Ovary (tissue), 9 donors: ENCODE results near the gene AKAP6. TPM values are rescaled to one million over a fixed set of nuclear protein-coding genes. Genes with fewer than 3 reads are reported as not detected.
"Not testable (repeated sequence)": the region's sequence is repeated elsewhere in the genome, so short reads cannot be mapped to it uniquely, and the experiment has no call there.

ENCODE experiments used
- DNase-seq, 5 donors: peaks; one replicate each; pipeline ENCODE4 v3.0.0-alpha.2; 2019 to 2020
- H3K27ac ChIP-seq, 2 donors: fragments of 200-600 bp; one replicate each; pipeline versions ENCODE4 v1.5.1 to v1.8.0; 2019 to 2022
- H3K27me3 ChIP-seq: fragments of 200-600 bp; one replicate; pipeline ENCODE4 v1.8.0; 2022
- H3K36me3 ChIP-seq: fragments of 200-600 bp; sonication (generic); one replicate; pipeline ENCODE4 v1.5.1; 2019
- H3K4me1 ChIP-seq: one replicate; pipeline ENCODE4 v1.8.1; 2013; ENCODE audit warnings: mild to moderate bottlenecking, moderate library complexity; ENCODE audit not compliant: insufficient read depth
- H3K4me3 ChIP-seq: fragments of 200-600 bp; sonication (generic); one replicate; pipeline ENCODE4 v1.5.1; 2017
- H3K9me3 ChIP-seq, 2 donors: fragments of 200-600 bp in 1 of 2; sonication (generic) in 1 of 2; one replicate each; pipeline versions ENCODE4 v1.5.1 to v1.8.1; 2013 to 2019; ENCODE audit warnings: mild to moderate bottlenecking in 1 of 2, moderate library complexity in 1 of 2
- CTCF ChIP-seq, 3 donors: fragments of 450-650 bp in 2 of 3; fragments of 200-600 bp in 1 of 3; IDR thresholded peaks; one replicate each; pipeline versions ENCODE4 v1.5.1 to v1.8.0; 2016 to 2022; ENCODE audit warnings: antibody characterized with exemption in 3 of 3, mild to moderate bottlenecking in 1 of 3
- EP300 ChIP-seq: sonication (generic); formaldehyde crosslinking; IDR thresholded peaks from one replicate; pipeline ENCODE4 v1.6.1; 2017; ENCODE audit warnings: antibody characterized with exemption
- POLR2A ChIP-seq: fragments of 450-650 bp; IDR thresholded peaks from one replicate; pipeline ENCODE4 v1.6.1; 2017; ENCODE audit warnings: antibody characterized with exemption, mild to moderate bottlenecking, moderate library complexity
- WGBS, 3 donors: extraction: QIAGEN DNeasy Blood & Tissue Kit in 1 of 3; methylation state at CpG; one replicate each; pipeline versions ENCODE4 v1.1.5 to v1.1.7; 2013 to 2017; 5-methylcytosine and 5-hydroxymethylcytosine counted together
- intact Hi-C, 4 donors: fragments of 100-400 bp; cut with DNase I; formaldehyde crosslinking; loops; one replicate each; pipeline versions ENCODE4 v1.11.0 to v1.15.1; 2022 to 2023
- polyA plus RNA-seq, 2 donors: library from polyadenylated mRNA; stranded (reverse); fragments of 200-250 nt in 1 of 2; fragments of 350-450 nt in 1 of 2; fragmentation: Illumina TruSeq in 1 of 2; extraction: RNeasy Lipid Tissue Mini Kit (QIAGEN cat#74804) in 1 of 2; gene quantifications; one replicate each; pipeline ENCODE4 v1.2.3, GENCODE V29; 2013 to 2014
- total RNA-seq, 7 donors: library from RNA; depleted of rRNA in 2 of 7; stranded (reverse); fragments of >200 nt in 2 of 7; fragmentation: NEBNext Ultra II Directional in 3 of 7; extraction: Animal tissue kit (Norgen Biotek cat#: 25700) in 3 of 7; gene quantifications; one replicate each; pipeline versions ENCODE4 v1.1.0 to v1.2.4, GENCODE V29; 2016 to 2023
- donor health status: DM: no; HTN: no; CAD: no; lungs with moderate emphysema.
- donor health status: DM: no; HTN: no; CAD: no.
- donor health status: Bipolar disorder and iron deficiency.
- donor health status: DM: yes; HTN: yes; CAD: no.
- donor health status: DM: no; HTN: no; CAD: no.
- donor health status: DM: yes; HTN: yes; CAD: no.

The AKAP6 gene
- total and polyA plus RNA-seq, 9 donors = 2.3 to 13.1 (median 6.9) TPM

- no peaks in the 10 kb centered on the region for H3K9me3 ChIP-seq
- DNase-seq = no peak
- H3K27ac ChIP-seq = no peak overlapping the region
- H3K4me1 ChIP-seq = no peaks in the 10 kb centered on the region
- H3K27me3 ChIP-seq = no peaks in the 10 kb centered on the region
- intact Hi-C loops = no loop called here
- TF ChIP-seq POLR2A (no peak), CTCF (IDR thresholded peaks at IDR 0.05) (no peak), EP300 (no peak)
- WGBS, 3 donors = 70 to 76% (median 74%) methylated on average over 3 of the region's 3 CpGs
- no peaks in the 10 kb centered on the region for H3K36me3 ChIP-seq
- no peak overlapping the region for H3K4me3 ChIP-seq
Measured at GRCh38 chr14:32786886-32787285, 457.8 kb downstream of the AKAP6 start.

- H3K27ac ChIP-seq, H3K4me1 ChIP-seq, H3K9me3 ChIP-seq, DNase-seq, H3K4me3 ChIP-seq, H3K27me3 ChIP-seq, H3K36me3 ChIP-seq, intact Hi-C loops: not testable (repeated sequence)
Measured at GRCh38 chr14:32793033-32793432, 463.9 kb downstream of the AKAP6 start.

GRCh38 chr14:32800320-32800719 lies 471.2 kb downstream of the AKAP6 start:
- H3K4me3 ChIP-seq = no peak overlapping the region
- no peaks in the 10 kb centered on the region for H3K27me3 ChIP-seq
- no peak for TF ChIP-seq POLR2A
- TF ChIP-seq EP300 = no peak
- no peak for TF ChIP-seq CTCF (IDR thresholded peaks at IDR 0.05)
- no peak overlapping the region for H3K27ac ChIP-seq
- H3K36me3 ChIP-seq = no peaks in the 10 kb centered on the region
- no peaks in the 10 kb centered on the region for H3K4me1 ChIP-seq
- DNase-seq = no peak
- intact Hi-C loops = no loop called here
- WGBS, 3 donors = 79 to 89% (median 87%) methylated on average over 1 of the region's 1 CpG
- H3K9me3 ChIP-seq = no peaks in the 10 kb centered on the region

- no peak overlapping the region for H3K27ac ChIP-seq
- DNase-seq = no peak
- TF ChIP-seq POLR2A = no peak
- no peak overlapping the region for H3K4me3 ChIP-seq
- intact Hi-C loops = no loop called here
- WGBS, 3 donors = 94 to 96% (median 95%) methylated on average over 1 of the region's 1 CpG
- no peaks in the 10 kb centered on the region for H3K36me3 ChIP-seq
- no peaks in the 10 kb centered on the region for H3K9me3 ChIP-seq
- H3K27me3 ChIP-seq = no peaks in the 10 kb centered on the region
- H3K4me1 ChIP-seq = no peaks in the 10 kb centered on the region
Measured at GRCh38 chr14:32802295-32802694, 473.2 kb downstream of the AKAP6 start.

- no peak overlapping the region for H3K4me3 ChIP-seq
- intact Hi-C loops = no loop called here
- 86 to 91% (median 89%) methylated on average over 2 of the region's 2 CpGs for WGBS, 3 donors
- no peak for DNase-seq
- TF ChIP-seq POLR2A (no peak), CTCF (IDR thresholded peaks at IDR 0.05) (no peak), EP300 (no peak)
- no peaks in the 10 kb centered on the region for H3K9me3 ChIP-seq
- H3K27ac ChIP-seq = no peak overlapping the region
- no peaks in the 10 kb centered on the region for H3K36me3 ChIP-seq
- H3K4me1 ChIP-seq = no peaks in the 10 kb centered on the region
- H3K27me3 ChIP-seq = no peaks in the 10 kb centered on the region
Measured at GRCh38 chr14:32805979-32806378, 476.9 kb downstream of the AKAP6 start.

- no peaks in the 10 kb centered on the region for H3K27me3 ChIP-seq
- intact Hi-C loops = no loop called here
- H3K36me3 ChIP-seq = no peaks in the 10 kb centered on the region
- no peaks in the 10 kb centered on the region for H3K4me1 ChIP-seq
- no peak for TF ChIP-seq POLR2A
- TF ChIP-seq CTCF (IDR thresholded peaks at IDR 0.05) = no peak
- TF ChIP-seq EP300 = no peak
- WGBS, 3 donors = 1 to 3% (median 1%) methylated on average over 4 of the region's 4 CpGs
- no peak overlapping the region for H3K27ac ChIP-seq
- DNase-seq = no peak
- no peak overlapping the region for H3K4me3 ChIP-seq
- no peaks in the 10 kb centered on the region for H3K9me3 ChIP-seq
Measured at GRCh38 chr14:32808644-32809043, 479.5 kb downstream of the AKAP6 start.
